GM06990 (cell line): Measurements from ENCODE around the gene MINK1.

Experiments used
- DNase-seq: peaks from one replicate; pipeline ENCODE4 v3.0.0-alpha.2; 2011; ENCODE audit not compliant: insufficient read length; ENCODE audit errors: extremely low read depth
- H3K27me3 ChIP-seq: replicated peaks from 2 replicates; pipeline ENCODE4 v1.6.0; 2011; ENCODE audit warnings: low read length; ENCODE audit not compliant: control insufficient read depth, insufficient read depth
- H3K36me3 ChIP-seq: 2 replicates; pipeline ENCODE4 v1.5.1; 2011; ENCODE audit warnings: low read length; ENCODE audit not compliant: control insufficient read depth, insufficient read depth
- H3K4me3 ChIP-seq: replicated peaks from 2 replicates; pipeline ENCODE4 v1.5.1; 2011; ENCODE audit warnings: low read depth, mild to moderate bottlenecking, control low read depth, low read length
- TF ChIP-seq, protein P1 (sequence below): IDR thresholded peaks from 2 replicates; pipeline ENCODE4 v1.5.1; 2011; ENCODE audit warnings: low read length, control low read depth, mild to moderate bottlenecking, inconsistent platforms; ENCODE audit not compliant: insufficient read depth, poor library complexity, severe bottlenecking

MINK1 gene

DNA sequence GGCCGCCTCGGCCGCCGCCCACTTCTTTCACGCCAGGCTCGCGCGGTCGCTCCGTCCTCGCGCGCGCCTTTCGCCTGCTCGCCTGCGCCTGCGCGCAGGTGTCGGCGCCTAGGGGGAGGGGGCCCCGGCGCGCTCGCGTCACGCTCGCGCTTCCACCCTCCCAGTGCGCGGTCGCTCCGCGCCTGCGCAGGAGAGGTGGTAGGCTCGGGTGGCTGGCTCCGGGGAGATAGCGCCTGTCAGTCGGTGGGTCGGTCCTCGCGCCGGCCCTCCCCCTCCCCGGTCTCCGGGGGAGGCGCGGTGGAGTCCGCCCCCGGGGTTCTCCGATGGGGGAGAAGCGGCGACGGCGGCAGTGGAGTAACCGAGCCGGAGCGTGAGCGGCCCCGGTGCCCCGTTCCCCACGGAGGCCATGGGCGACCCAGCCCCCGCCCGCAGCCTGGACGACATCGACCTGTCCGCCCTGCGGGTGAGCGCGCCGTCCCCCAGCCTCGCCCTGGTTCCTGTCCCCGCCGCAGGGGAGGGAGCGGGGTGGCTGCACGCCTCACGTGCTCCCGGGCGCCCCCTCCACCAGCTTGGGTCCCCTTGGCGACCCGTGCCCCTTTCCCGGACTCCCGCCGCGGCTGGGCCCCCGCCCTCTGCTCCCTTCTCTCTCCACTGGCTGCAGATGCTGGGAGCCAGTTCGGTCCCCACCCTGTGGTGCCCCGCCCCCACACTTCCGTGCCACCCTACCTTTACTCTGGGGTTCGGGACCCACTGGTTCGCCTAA, at the start of gene MINK1:
Gene MINK1, plus strand, starts transcription at position 163 of the 763 bp plus-strand sequence. Its CDS starts 244 bp downstream, at position 407.
- H3K27me3 ChIP-seq = no peaks in the 10 kb centered on the region
- TF ChIP-seq, protein P1, sequence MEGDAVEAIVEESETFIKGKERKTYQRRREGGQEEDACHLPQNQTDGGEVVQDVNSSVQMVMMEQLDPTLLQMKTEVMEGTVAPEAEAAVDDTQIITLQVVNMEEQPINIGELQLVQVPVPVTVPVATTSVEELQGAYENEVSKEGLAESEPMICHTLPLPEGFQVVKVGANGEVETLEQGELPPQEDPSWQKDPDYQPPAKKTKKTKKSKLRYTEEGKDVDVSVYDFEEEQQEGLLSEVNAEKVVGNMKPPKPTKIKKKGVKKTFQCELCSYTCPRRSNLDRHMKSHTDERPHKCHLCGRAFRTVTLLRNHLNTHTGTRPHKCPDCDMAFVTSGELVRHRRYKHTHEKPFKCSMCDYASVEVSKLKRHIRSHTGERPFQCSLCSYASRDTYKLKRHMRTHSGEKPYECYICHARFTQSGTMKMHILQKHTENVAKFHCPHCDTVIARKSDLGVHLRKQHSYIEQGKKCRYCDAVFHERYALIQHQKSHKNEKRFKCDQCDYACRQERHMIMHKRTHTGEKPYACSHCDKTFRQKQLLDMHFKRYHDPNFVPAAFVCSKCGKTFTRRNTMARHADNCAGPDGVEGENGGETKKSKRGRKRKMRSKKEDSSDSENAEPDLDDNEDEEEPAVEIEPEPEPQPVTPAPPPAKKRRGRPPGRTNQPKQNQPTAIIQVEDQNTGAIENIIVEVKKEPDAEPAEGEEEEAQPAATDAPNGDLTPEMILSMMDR = no peak
- peak; percentile 98 for DNase-seq

DNA sequence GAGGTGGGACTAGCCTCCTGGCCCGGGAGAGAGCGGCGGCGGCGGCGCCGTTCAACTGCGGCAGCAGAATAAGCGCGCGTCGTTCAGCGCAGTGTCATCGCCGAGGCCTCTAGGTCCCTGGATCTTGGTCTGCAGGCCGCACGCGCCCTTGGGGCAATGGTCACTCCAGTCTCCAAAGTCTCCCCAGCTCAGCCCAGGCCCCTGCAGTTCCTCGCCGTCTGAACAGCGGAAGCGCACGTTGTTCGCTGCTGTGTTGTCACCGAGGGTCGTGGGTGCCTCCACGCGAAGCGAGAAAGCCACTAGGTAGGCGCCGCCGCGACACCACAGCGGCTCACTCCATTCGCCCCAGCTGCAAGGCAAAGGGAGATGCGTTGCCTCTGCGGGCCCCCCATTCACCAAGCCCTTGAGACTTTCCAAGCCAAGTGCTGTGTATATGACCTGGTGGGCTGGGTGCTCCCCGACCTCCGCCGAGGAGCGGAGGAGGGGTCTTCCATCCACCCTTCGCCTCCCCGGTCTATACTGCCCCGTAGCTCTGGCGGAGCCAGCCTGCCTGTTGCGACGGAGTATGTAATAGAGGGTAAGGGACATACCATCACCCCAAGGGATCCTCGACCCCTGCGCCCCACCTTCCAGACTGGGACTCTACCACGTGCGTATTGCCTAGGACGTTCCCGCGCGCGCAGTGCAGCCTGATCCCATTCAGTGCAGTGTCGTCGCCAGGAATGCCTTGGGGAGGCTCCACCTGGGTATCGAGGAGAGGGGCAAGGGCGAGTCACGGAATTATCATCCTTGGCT, 47.6 kb upstream of the MINK1 start:
- Histone ChIP-seq H3K36me3 (no peaks in the 10 kb centered on the region), H3K27me3 (no peaks in the 10 kb centered on the region; the same call in none of the 2 replicates), H3K4me3 (no peak overlapping the region)
- no peak for DNase-seq
- TF ChIP-seq, protein P1 = no peak

More for the DNA sequence above, at the start of gene MINK1:
- Histone ChIP-seq H3K4me3 (peak within 1 kb of the TSS; percentile 87), H3K36me3 (peaks cover 8% of the 10 kb centered on the region)

DNA sequence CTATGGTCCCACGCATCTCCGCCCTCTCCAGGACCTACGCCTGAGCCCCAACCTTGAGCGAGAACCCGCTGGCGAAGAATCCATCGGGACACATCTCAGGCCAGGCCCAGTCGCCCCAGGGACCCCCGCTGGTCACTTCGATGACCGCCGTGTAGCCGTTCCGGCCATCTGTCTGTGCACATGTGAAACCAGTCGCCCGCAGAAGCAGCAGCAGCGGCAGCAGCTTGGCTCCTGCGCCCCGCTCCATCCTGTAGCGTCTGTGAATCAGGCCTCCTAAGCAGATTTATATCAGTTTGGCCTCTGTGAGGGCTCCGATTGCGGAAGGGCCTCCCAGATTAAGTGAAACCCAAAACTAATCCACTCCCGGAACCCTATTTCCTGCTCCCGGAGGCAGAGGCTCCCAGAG, 47.0 kb upstream of the MINK1 start, which contains the start of gene VMO1:
Gene VMO1, minus strand, starts transcription at position 259 of the 406 bp plus-strand sequence. Its CDS starts 12 bp downstream, at position 247.
- Histone ChIP-seq H3K36me3 (no peaks in the 10 kb centered on the region), H3K27me3 (no peaks in the 10 kb centered on the region; the same call in none of the 2 replicates), H3K4me3 (no peak within 1 kb of the TSS)
- TF ChIP-seq, protein P1 = no peak
- DNase-seq = no peak

DNA sequence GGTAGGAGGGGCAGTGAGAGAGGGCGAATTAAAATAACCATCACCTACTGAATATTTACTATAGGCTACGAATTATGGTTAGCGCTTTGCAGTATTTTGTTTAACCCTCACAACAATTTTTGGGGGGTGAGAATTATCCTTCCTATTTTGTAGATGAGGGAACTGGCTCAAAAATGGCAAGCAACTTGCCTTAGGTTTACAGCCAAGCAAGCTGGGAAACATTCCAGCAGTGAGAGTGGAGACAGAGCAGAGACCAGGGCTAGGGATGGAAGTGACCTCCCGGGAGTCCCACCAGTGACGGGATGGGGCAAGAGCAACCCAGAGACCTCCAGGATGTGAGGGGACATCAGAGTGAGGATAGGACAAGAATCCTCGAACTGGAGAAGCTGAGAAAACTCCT, 46.6 kb upstream of the MINK1 start:
- Histone ChIP-seq H3K36me3 (no peaks in the 10 kb centered on the region), H3K4me3 (no peak overlapping the region), H3K27me3 (no peaks in the 10 kb centered on the region; the same call in none of the 2 replicates)
- no peak for DNase-seq
- TF ChIP-seq, protein P1 = no peak

DNA sequence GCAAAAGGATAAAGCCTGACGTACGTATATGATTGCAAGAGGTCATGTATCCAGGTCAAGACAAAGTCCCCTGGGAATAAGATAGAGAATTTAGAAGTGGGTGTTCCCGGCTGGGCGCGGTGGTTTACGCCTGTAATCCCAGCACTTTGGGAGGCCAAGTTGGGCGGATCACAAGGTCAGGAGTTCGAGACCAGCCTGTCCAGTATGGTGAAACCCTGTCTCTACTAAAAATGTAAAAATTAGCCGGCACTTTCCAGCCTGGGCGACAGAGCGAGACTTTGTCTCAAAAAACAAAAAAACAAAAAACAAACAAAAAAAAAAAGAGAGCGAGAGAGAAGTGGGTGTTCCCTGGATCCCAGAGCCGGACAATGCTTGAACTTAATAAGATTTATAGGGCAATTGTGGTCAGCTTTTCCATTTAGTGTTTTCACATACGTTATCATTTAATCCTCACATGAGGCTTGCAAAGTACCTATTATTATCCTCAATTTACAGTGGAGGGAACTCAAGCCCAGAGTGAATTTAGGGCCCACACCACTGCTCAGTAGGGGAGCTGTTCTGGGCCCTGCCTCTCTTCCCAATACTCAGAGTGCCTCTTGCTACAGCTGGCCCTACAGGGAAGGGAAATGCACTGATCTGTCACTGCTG, 44.9 kb upstream of the MINK1 start:
- TF ChIP-seq, protein P1 = no peak
- Histone ChIP-seq H3K4me3 (no peak overlapping the region), H3K27me3 (no peaks in the 10 kb centered on the region; the same call in none of the 2 replicates), H3K36me3 (no peaks in the 10 kb centered on the region)
- no peak for DNase-seq
